ENCODE results near the gene MB21D2. TPM values are rescaled to one million over a fixed set of nuclear protein-coding genes. Genes with fewer than 3 reads are reported as not detected.
"Not testable (repeated sequence)": the region's sequence is repeated elsewhere in the genome, so short reads cannot be mapped to it uniquely, and the experiment has no call there.

MB21D2 gene
- total and polyA plus RNA-seq, 8 donors, result 3.2 to 6.9 (median 5.7) TPM

DNA sequence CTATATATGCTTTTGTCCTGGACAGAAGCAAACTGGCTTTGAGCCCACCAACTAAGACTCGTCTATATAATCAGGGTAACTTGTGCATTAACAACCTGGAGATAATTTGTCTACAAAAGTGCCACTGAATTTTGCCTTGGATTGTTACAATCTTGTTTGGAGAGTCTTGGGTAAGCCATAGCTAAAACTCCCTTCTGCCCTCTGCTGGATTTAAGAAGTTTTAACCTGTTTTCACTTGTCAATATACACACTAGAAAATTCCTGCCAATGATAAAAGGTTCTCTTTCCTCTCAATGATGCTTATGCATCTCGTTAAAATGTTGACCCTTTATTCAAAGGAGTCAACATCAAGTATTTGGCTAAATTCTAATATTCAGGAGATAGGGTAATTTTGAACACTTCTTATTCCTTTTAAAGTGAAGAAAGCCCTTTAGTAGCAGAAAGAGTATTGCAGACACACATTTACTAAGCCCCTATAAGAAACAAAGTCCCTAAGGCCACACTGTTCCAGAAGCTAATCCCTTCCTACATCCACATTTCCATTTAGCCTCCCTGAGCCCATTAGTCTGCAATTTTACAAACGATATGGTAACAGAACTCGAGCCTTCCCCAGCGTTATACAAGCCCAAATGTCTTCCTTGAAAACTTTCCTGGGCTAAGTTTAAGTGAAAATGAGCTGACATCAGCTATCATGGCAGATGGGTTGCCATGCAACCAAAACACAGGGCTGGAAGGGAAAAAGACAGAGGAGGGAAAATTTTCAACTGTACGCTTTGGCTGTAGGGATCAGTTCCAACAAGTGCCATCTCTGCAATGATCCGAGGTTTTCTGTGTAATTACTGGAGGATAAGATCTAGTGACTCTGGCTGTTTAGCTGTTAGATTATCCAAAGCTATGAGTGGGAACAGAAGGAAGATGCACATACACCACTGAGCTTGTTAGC lies 114.4 kb downstream of the MB21D2 start:
- Histone ChIP-seq H3K27ac (no peak overlapping the region), H3K36me3 (no peaks in the 10 kb centered on the region), H3K27me3 (no peaks in the 10 kb centered on the region), H3K9me3 (no peaks in the 10 kb centered on the region), H3K4me3 (no peak overlapping the region), H3K4me1 (no peaks in the 10 kb centered on the region)
- peak; percentile 76 for ATAC-seq
- DNase-seq, result peak in 1 of 4 donors; percentile 28
- intact Hi-C loops (cut with DNase I), result loop anchor here in 1 of 2 donors (5.0 to 10.0 kb wide), 2 partner anchors 238 to 336 kb away; no protein-coding TSS in a partner anchor
- TF ChIP-seq, protein P1, sequence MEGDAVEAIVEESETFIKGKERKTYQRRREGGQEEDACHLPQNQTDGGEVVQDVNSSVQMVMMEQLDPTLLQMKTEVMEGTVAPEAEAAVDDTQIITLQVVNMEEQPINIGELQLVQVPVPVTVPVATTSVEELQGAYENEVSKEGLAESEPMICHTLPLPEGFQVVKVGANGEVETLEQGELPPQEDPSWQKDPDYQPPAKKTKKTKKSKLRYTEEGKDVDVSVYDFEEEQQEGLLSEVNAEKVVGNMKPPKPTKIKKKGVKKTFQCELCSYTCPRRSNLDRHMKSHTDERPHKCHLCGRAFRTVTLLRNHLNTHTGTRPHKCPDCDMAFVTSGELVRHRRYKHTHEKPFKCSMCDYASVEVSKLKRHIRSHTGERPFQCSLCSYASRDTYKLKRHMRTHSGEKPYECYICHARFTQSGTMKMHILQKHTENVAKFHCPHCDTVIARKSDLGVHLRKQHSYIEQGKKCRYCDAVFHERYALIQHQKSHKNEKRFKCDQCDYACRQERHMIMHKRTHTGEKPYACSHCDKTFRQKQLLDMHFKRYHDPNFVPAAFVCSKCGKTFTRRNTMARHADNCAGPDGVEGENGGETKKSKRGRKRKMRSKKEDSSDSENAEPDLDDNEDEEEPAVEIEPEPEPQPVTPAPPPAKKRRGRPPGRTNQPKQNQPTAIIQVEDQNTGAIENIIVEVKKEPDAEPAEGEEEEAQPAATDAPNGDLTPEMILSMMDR (IDR thresholded peaks at IDR 0.05), result peak; percentile 33 to 40

DNA sequence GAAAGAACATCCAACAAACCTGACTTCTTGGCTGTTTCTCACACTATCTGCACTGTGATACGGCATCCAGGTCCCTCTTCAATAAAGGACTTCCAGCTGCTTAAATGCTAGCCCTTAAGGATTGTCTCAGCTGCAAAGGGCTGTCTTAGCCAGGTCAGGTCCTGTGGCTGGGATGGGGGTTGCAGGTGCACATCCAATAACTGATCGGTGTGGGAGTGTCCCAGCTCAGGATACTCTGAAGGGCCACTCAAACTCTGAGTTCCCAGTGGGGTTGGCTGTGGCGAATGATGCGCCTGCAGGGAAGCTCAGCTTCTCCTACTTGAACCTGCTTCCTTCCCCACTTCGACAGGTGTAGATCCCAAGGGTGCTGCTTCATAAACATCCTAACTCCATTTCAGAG lies 115.7 kb downstream of the MB21D2 start:
- no peak for ATAC-seq

DNA sequence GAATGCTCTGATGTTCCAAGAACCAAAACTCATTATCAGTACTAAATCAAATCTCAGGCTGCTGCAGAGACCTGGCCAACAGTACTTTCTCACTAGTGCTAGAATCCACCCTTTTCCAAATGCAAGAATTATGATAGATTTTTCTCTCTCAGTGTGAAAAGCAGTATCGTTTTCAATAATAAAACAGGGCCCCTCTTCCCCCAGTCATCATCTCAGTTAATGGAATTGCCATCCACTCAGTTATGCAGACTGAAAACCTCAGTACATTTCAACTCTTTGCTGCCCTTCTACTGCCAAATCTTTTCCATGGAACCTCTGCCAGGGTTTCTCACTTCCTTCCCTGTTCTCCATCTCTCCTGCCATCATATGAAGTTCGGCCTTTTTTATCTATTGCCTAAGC lies 117.9 kb downstream of the MB21D2 start:
- intact Hi-C loops (cut with DNase I), result loop anchor here in 1 of 2 donors (5.0 to 10.0 kb wide), 2 partner anchors 235 to 332 kb away; no protein-coding TSS in a partner anchor
- H3K9me3 ChIP-seq, result no peaks in the 10 kb centered on the region
- no peaks in the 10 kb centered on the region for H3K4me1 ChIP-seq
- DNase-seq, result no peak
- H3K27me3 ChIP-seq, result no peaks in the 10 kb centered on the region
- TF ChIP-seq, protein P1 (IDR thresholded peaks at IDR 0.05), result no peak
- no peak for ATAC-seq
- no peak overlapping the region for H3K27ac ChIP-seq
- H3K36me3 ChIP-seq, result no peaks in the 10 kb centered on the region
- no peak overlapping the region for H3K4me3 ChIP-seq

More for the DNA sequence above, 115.7 kb downstream of the MB21D2 start:
- H3K27ac ChIP-seq, result no peak overlapping the region
- no peaks in the 10 kb centered on the region for H3K36me3 ChIP-seq
- intact Hi-C loops (cut with DNase I), result loop anchor here in 1 of 2 donors (5.0 to 10.0 kb wide), 2 partner anchors 237 to 335 kb away; no protein-coding TSS in a partner anchor
- TF ChIP-seq, protein P1 (IDR thresholded peaks at IDR 0.05), result no peak
- no peak overlapping the region for H3K4me3 ChIP-seq
- no peaks in the 10 kb centered on the region for H3K9me3 ChIP-seq
- no peaks in the 10 kb centered on the region for H3K4me1 ChIP-seq
- no peak for DNase-seq
- no peaks in the 10 kb centered on the region for H3K27me3 ChIP-seq

DNA sequence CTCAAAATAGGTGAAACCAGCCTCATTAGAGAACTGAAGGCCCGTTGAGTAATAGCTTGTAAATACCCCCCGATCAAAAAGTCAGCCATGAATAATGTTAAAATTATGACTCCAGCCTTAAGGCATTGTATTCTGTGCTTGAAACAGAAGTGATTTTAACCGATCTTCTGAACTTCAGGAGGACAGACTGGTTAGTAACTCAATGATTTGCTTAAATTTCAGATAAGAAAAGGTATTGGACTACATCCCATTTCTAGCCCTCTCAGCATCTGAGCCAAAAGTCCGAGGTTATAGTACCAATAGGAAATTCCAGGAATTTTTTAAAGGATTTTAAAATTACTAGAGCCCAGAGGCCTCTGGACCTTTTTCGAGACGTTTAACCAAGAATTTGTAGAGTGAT lies 122.6 kb downstream of the MB21D2 start:
- Histone ChIP-seq H3K36me3 (no peaks in the 10 kb centered on the region), H3K27ac (no peak overlapping the region), H3K4me3 (no peak overlapping the region), H3K27me3 (no peaks in the 10 kb centered on the region), H3K4me1 (no peaks in the 10 kb centered on the region), H3K9me3 (no peaks in the 10 kb centered on the region)
- intact Hi-C loops (cut with DNase I), result no loop called here
- ATAC-seq, result no peak
- TF ChIP-seq, protein P1 (IDR thresholded peaks at IDR 0.05), result no peak
- no peak for DNase-seq

DNA sequence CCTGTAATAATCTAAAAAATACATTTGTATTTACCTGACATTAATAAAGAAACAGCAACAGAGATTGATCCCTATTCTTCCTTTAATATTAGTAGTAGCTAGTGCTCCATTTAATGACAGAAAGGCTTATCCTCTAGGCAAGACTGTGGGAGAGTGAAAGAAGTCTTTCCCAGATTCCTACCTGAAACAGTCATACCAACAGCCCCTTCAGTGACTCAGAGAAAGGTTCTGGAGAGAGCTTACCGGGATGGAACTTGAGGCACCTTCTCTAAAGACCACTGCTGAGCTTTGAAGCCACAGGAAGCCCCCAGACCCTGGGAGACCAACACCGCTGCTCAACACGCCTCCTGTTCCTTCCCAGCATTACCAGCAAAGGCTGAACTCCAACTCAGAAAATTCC lies 123.4 kb downstream of the MB21D2 start:
- no peaks in the 10 kb centered on the region for H3K27me3 ChIP-seq
- H3K4me1 ChIP-seq, result no peaks in the 10 kb centered on the region
- TF ChIP-seq, protein P1 (IDR thresholded peaks at IDR 0.05), result no peak
- DNase-seq (no peak), ATAC-seq (no peak)
- no peak overlapping the region for H3K27ac ChIP-seq
- H3K4me3 ChIP-seq, result no peak overlapping the region
- intact Hi-C loops (cut with DNase I), result no loop called here
- H3K9me3 ChIP-seq, result no peaks in the 10 kb centered on the region
- H3K36me3 ChIP-seq, result no peaks in the 10 kb centered on the region

DNA sequence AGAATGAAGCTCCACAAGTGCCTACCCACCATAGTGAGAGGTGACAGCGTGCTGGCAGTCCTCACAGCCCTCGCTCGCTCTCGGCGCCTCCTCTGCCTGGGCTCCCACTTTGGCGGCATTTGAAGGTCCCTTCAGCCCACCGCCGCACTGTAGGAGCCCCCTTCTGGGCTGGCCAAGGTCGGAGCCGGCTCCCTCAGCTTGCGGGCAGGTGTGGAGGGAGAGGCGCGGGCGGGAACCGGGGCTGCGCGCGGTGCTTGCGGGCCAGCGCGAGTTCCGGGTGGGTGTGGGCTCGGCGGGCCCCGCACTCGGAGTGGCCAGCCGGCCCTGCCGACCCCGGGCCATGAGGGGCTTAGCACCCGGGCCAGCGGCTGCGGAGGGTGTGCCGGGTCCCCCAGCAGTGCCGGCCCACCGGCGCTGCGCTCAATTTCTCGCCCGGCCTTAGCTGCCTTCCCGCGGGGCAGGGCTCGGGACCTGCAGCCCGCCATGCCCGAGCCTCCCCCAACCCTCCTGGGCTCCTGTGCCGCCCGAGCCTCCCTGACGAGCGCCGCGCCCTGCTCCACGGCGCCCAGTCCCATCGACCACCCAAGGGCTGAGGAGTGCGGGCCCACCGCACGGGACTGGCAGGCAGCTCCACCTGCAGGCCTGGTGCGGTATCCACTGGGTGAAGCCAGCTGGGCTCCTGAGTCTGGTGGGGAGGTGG lies 128.7 kb downstream of the MB21D2 start:
- H3K36me3 ChIP-seq; H3K4me1 ChIP-seq; H3K27me3 ChIP-seq; DNase-seq; H3K9me3 ChIP-seq; intact Hi-C loops (cut with DNase I); H3K27ac ChIP-seq; ATAC-seq; H3K4me3 ChIP-seq: not testable (repeated sequence)

Data from left lung (tissue), 10 donors.